ENCODE results near the gene WWC1.

DNA sequence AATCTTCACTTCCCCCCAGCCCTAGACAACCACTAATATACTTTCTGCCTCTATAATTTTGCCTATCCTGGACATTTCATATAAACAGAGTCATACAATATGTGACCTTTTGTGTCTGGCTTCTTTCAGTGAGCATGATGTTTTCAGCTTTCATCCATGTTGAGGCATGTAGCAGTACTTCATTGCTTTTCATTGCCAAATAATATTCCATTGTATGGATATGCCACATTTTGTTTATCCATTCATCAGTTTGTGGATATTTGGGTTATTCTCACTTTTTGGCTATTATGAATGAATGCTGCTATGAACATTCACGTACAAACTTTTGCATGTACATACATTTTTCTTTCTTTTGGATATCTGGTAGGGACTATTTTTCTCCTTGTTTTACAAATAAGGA lies 49.0 kb downstream of the WWC1 start:
- TF ChIP-seq PKNOX1 (IDR thresholded peaks at IDR 0.05) (no peak), CTCF (IDR thresholded peaks at IDR 0.05 in 2 of 3, conservative IDR thresholded peaks at IDR 0.05 in 1 of 3; ENCODE audit: control insufficient read depth in 2 of 3, extremely low read depth in 1 of 3, insufficient read depth in 1 of 3, low read depth in 3 of 3, low read length in 3 of 3) (no peak)
